Natural killer cell (primary cell): ENCODE data around the gene HS3ST2. TPM values are rescaled to one million over a fixed set of nuclear protein-coding genes. Genes with fewer than 3 reads are reported as not detected.
"Not testable (repeated sequence)": the region's sequence is repeated elsewhere in the genome, so short reads cannot be mapped to it uniquely, and the experiment has no call there.

Experiments used
- ATAC-seq, 3 donors: fragments of 150-1000 bp in 2 of 3; fragments of 200-7000 bp in 1 of 3; cut with Tn5 transposase; 1 replicate in 1 of 3; 2 replicates in 2 of 3; pipeline ENCODE4 v1.10.0; 2021; ENCODE audit warnings: mild to moderate bottlenecking in 2 of 3, moderate library complexity in 2 of 3
- DNase-seq, 2 donors: peaks; one replicate each; pipeline versions ENCODE4 v3.0.0 to v3.0.0-alpha.2; 2013 to 2021; ENCODE audit warnings: mixed read lengths in 1 of 2
- H3K27ac ChIP-seq: one replicate; pipeline ENCODE4 v1.5.1; 2013; ENCODE audit warnings: mild to moderate bottlenecking, low read length
- H3K27me3 ChIP-seq: one replicate; pipeline ENCODE4 v1.6.1; 2013; ENCODE audit warnings: low read length; ENCODE audit not compliant: control insufficient read depth, insufficient read depth
- H3K36me3 ChIP-seq: one replicate; pipeline ENCODE4 v1.6.1; 2013; ENCODE audit warnings: low read length; ENCODE audit not compliant: control insufficient read depth, insufficient read depth
- H3K4me1 ChIP-seq: one replicate; pipeline ENCODE4 v1.6.1; 2013; ENCODE audit warnings: low read length; ENCODE audit not compliant: control insufficient read depth, insufficient read depth
- H3K4me3 ChIP-seq: one replicate; pipeline ENCODE4 v1.5.1; 2013; ENCODE audit warnings: low read length
- H3K9me3 ChIP-seq: one replicate; pipeline ENCODE4 v1.6.1; 2013; ENCODE audit warnings: low read length; ENCODE audit not compliant: control insufficient read depth, insufficient read depth
- H3K27ac Mint-ChIP-seq, 2 donors: one replicate each; pipeline ENCODE4 v1.8.0; 2022; ENCODE audit warnings: mild to moderate bottlenecking in 2 of 2, mixed read lengths in 2 of 2, moderate library complexity in 1 of 2
- H3K27me3 Mint-ChIP-seq, 2 donors: one replicate each; pipeline ENCODE4 v1.8.0; 2022; ENCODE audit warnings: low read depth in 2 of 2, mixed read lengths in 2 of 2
- H3K36me3 Mint-ChIP-seq: one replicate; pipeline ENCODE4 v1.8.0; 2022; ENCODE audit warnings: mixed read lengths
- H3K4me1 Mint-ChIP-seq, 2 donors: one replicate each; pipeline ENCODE4 v1.8.0; 2022; ENCODE audit warnings: mixed read lengths in 2 of 2
- H3K4me3 Mint-ChIP-seq: one replicate; pipeline ENCODE4 v1.8.0; 2022; ENCODE audit warnings: mild to moderate bottlenecking, moderate library complexity, mixed read lengths
- H3K9me3 Mint-ChIP-seq, 2 donors: one replicate each; pipeline ENCODE4 v1.8.0; 2022; ENCODE audit warnings: mixed read lengths in 2 of 2
- CTCF ChIP-seq: fragments of 200-600 bp; IDR thresholded peaks from one replicate; pipeline ENCODE4 v1.8.0; 2022; ENCODE audit warnings: antibody characterized with exemption
- WGBS: methylation state at CpG from one replicate; pipeline ENCODE4 v1.1.7; 2013; ENCODE audit warnings: missing lambda C conversion rate; ENCODE audit not compliant: insufficient coverage; 5-methylcytosine and 5-hydroxymethylcytosine counted together
- intact Hi-C: fragments of 100-400 bp; cut with micrococcal nuclease; formaldehyde crosslinking; loops from one replicate; pipeline ENCODE4 v1.14.2; 2022
- total RNA-seq, 4 donors: library from RNA; stranded (reverse); fragments of 120-200 nt in 1 of 4; gene quantifications; one replicate each; pipeline versions ENCODE4 v1.2.3 to v1.2.4, GENCODE V29; 2013 to 2022

HS3ST2 gene
- total RNA-seq, 3 donors from 2014 or later (not counting 1 experiment from before 2014, with no cell fraction given): not detected

- H3K9me3 ChIP-seq: no peaks in the 10 kb centered on the region
- no peak overlapping the region for H3K27ac Mint-ChIP-seq
- H3K4me3 ChIP-seq: no peak overlapping the region
- ATAC-seq (peak in 2 of 3 donors; percentile 59 to 61), DNase-seq (peak in 1 of 2 donors; percentile 59)
- H3K27me3 ChIP-seq: peaks cover 3% of the 10 kb centered on the region
- H3K36me3 Mint-ChIP-seq: no peaks in the 10 kb centered on the region
- no peak overlapping the region for H3K27ac ChIP-seq
- peak; percentile 42 for TF ChIP-seq CTCF
- H3K9me3 Mint-ChIP-seq: no peaks in the 10 kb centered on the region
- H3K4me3 Mint-ChIP-seq: no peak overlapping the region
- no peaks in the 10 kb centered on the region for H3K4me1 Mint-ChIP-seq
- intact Hi-C loops: no loop called here
- H3K36me3 ChIP-seq: no peaks in the 10 kb centered on the region
- H3K27me3 Mint-ChIP-seq: peaks cover 11 to 37% of the 10 kb centered on the region in 2 donors
- H3K4me1 ChIP-seq: no peaks in the 10 kb centered on the region
- under 1% methylated on average over 7 of the region's 10 CpGs for WGBS
Observed at GRCh38 chr16:22898874-22899348, 84.9 kb downstream of the HS3ST2 start.

GRCh38 chr16:22899567-22899966, 85.6 kb downstream of the HS3ST2 start:
- intact Hi-C loops, H3K4me3 ChIP-seq, DNase-seq, ATAC-seq, H3K9me3 Mint-ChIP-seq, H3K9me3 ChIP-seq, H3K27ac ChIP-seq, H3K36me3 Mint-ChIP-seq, H3K4me1 Mint-ChIP-seq, H3K4me1 ChIP-seq, H3K27me3 ChIP-seq, H3K27ac Mint-ChIP-seq, H3K36me3 ChIP-seq, H3K4me3 Mint-ChIP-seq: not testable (repeated sequence)
- peaks cover 15 to 31% of the 10 kb centered on the region in 2 donors for H3K27me3 Mint-ChIP-seq
- WGBS: 62% methylated on average over 4 of the region's 4 CpGs

- no peaks in the 10 kb centered on the region for H3K36me3 ChIP-seq
- no peak for TF ChIP-seq CTCF
Observed at GRCh38 chr16:22900863-22901262, 86.9 kb downstream of the HS3ST2 start.

GRCh38 chr16:22901563-22901962, 87.6 kb downstream of the HS3ST2 start:
- no peak overlapping the region for H3K4me3 ChIP-seq

More at GRCh38 chr16:22900863-22901262, 86.9 kb downstream of the HS3ST2 start:
- no peak overlapping the region for H3K27ac Mint-ChIP-seq
- 48% methylated on average over 6 of the region's 6 CpGs for WGBS
- no peak for DNase-seq
- H3K9me3 Mint-ChIP-seq: no peaks in the 10 kb centered on the region
- no peak for ATAC-seq
- Histone ChIP-seq H3K9me3 (no peaks in the 10 kb centered on the region), H3K27ac (no peak overlapping the region), H3K27me3 (peaks cover 3% of the 10 kb centered on the region), H3K4me3 (no peak overlapping the region), H3K4me1 (no peaks in the 10 kb centered on the region)
- no peaks in the 10 kb centered on the region for H3K4me1 Mint-ChIP-seq
- H3K4me3 Mint-ChIP-seq: no peak overlapping the region
- intact Hi-C loops: no loop called here
- H3K27me3 Mint-ChIP-seq: peaks cover 15 to 22% of the 10 kb centered on the region in 2 donors
- no peaks in the 10 kb centered on the region for H3K36me3 Mint-ChIP-seq

More at GRCh38 chr16:22901563-22901962, 87.6 kb downstream of the HS3ST2 start:
- H3K4me1 Mint-ChIP-seq: no peaks in the 10 kb centered on the region
- H3K9me3 Mint-ChIP-seq: no peaks in the 10 kb centered on the region
- peaks cover 13 to 17% of the 10 kb centered on the region in 2 donors for H3K27me3 Mint-ChIP-seq
- H3K36me3 Mint-ChIP-seq: no peaks in the 10 kb centered on the region
- H3K4me3 Mint-ChIP-seq: no peak overlapping the region
- Histone ChIP-seq H3K36me3 (no peaks in the 10 kb centered on the region), H3K27me3 (peaks cover 3% of the 10 kb centered on the region), H3K9me3 (no peaks in the 10 kb centered on the region), H3K27ac (no peak overlapping the region), H3K4me1 (no peaks in the 10 kb centered on the region)
- ATAC-seq (no peak), DNase-seq (no peak)
- no peak overlapping the region for H3K27ac Mint-ChIP-seq
- no peak for TF ChIP-seq CTCF
- 67% methylated on average over 4 of the region's 5 CpGs for WGBS
- intact Hi-C loops: no loop called here
